GM19438 (cell line): ENCODE results near the gene MYO10.
"Not testable (repeated sequence)": the region's sequence is repeated elsewhere in the genome, so short reads cannot be mapped to it uniquely, and the experiment has no call there.

Source experiments
- ATAC-seq: cut with Tn5 transposase; IDR thresholded peaks from one replicate; pipeline ENCODE4 v1.9.1; 2021; ENCODE audit warnings: low read depth; ENCODE audit not compliant: unreplicated experiment

MYO10 gene

DNA sequence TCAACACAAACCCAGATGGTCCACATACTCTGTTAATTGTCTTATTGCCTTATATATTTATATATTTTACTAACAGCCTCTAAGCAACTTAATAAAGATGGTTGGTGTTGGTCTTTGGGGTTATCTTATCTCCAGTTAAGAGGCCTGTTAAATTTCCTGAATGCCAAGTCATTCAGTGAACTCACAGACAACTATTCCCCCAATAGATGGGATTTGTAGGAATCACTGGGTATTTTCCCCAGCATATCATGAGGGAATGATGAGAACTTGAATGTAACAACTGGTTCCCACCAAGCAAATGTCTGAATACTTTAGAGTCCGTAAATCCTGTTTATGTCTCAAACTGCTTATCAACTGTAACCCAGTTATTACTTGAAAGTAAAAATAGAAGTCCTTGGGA is 276.6 kb downstream of the MYO10 start:
- ATAC-seq: no peak

DNA sequence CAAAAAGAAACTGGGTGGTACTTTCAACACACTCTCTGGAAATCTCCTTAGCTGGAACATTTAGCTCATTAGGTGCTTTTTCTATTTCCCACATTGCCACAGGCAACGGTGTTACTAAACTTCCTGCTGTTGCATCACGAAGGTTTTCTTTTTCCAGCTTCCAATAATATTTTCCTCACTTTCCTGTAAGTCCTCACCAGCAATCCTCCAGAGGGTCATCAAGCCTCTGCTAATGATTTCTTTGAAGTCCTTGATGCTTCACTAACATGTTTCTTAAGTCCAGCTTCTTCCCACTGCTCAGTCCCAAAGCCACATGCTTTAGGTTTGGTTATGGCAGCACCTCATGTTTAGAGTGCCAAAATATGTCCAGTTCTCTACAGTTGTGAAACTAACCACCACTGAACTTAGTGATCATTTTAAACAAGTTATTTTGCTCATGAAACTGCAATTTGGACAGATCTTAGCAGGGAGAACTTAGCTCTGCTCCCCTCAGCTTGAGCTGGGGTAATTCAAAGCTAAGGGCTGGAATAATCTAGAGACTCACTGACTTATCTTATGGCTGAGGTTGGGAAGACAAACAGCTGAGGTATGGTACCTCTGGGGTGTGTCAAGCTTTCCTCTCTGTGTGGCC is 279.4 kb downstream of the MYO10 start:
- no peak for ATAC-seq

DNA sequence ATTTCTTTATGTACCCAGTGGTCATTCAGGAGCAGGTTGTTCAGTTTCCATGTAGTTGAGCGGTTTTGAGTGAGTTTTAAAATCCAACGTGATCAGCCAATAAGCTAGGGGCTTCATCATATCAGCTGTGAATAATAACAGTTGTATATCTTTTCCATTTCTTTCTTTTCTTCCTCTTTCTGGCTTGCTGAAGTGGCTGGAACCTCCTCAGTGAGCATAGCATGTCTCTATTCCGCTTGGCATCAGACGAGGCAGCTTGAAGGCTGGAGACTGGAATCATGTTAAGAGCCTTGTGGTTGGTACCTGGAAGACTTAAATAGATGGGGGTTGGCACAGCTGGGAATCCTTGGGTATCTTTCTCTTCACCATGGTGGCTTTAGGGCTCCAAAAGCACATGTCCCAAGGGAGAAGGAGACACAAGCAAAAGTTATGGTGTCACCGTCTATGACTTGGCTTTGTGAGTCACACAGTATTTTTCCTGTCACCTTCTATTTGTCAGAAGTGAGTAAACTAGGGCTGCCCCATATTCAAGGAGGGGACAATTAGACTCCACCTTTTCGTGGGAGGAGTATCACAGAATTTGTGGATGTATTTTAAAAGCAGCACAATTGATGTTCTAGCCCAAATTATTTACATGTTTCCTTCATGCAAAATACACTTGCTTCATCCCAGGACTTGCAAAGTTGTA is 281.3 kb downstream of the MYO10 start:
- no peak for ATAC-seq

DNA sequence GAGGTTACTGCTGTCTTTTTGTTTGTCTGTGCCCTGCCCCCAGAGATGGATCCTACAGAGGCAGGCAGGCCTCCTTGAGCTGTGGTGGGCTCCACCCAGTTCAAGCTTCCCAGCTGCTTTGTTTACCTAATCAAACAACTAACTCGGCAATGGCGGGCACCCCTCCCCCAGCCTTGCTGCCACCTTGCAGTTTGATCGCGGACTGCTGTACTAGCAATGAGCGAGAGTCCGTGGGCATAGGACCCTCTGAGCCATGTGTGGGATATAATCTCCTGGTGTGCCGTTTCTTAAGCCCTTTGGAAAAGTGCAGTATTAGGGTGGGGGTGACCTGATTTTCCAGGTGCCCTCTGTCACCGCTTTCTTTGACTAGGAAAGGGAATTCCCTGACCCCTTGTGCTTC is 287.3 kb downstream of the MYO10 start:
- not testable (repeated sequence) for ATAC-seq

DNA sequence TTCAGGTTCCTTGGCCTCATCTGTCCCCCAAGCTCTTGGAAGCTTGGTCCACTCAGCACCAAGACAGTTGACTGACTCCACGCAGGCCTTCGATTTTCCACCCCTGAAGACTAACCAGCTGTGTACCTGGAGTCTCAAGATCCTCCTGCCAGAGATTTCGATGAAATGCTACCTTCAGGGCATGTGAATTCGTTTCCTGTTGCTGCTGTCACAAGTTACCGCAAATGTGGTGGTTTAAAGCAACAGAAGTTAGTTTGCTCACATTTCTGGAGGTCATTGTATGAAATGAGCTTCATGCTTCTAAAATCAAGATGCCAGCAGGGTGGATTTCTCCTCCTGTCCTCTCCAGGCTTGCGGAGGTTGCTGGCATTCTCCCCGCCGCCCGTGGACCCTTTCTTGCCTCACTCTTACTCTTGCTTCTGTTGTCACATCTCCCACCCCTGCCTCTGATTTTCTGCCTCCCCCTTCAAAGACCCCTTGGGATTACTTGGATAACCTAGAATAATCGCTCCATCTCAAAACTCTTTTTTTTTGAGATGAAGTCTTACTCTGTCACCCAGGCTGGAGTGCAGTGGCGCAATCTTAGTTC is 291.7 kb downstream of the MYO10 start:
- ATAC-seq: no peak

DNA sequence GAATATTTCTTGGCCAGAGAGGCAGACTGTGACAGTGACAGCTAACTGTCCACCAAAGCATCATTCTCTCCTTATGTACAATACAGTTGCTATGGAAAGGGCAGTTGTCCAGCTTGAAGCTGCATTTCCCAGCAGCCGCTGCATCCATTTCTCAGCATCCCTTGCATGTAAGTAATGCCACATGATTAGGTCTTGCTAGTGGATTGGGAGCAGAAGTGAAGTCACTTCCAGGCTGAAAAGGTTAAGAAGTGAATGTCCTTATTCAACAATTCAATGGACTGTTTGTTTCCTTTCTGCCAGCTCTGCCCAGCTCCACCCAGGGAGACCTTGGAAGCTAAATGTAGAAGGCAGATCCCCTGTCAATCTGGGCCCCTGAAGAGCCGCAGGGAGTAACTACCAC is 293.2 kb downstream of the MYO10 start:
- ATAC-seq: no peak

DNA sequence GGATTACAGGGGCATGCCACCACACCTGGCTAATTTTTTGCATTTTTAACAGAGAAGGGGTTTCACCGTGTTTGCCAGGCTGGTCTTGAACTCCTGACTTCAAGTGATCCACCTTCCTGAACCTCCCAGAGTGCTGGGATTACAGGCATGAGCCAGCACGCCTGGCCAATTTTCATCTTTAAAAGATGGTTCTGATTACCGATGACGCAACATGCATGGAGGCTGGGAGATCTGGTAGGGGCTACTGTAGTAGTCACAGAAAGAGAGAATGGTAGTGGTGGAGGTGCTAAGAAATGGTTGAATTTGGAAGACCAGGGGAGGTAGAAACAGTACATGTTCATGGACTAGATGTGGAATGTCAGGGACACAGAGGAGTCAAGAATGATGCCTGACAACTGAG is 296.9 kb downstream of the MYO10 start:
- ATAC-seq: no peak

DNA sequence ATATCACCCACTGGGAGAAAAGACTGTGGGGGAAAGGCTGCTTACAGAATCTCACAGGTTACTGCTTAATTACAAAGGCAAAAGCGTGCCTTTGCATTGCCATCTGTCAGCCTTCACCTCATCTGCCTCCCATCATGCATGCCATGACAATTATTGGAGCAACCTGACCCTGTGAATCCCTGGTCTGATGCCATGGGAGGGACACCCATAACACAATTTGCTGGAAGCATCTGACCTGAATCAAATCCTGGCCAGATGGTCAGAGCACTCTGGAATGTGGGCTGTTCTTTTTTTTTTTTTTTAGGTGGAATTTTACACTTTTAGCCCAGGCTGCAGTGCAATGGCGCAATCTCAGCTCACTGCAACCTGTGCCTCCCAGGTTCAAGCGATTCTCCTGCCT is 307.7 kb downstream of the MYO10 start:
- no peak for ATAC-seq

DNA sequence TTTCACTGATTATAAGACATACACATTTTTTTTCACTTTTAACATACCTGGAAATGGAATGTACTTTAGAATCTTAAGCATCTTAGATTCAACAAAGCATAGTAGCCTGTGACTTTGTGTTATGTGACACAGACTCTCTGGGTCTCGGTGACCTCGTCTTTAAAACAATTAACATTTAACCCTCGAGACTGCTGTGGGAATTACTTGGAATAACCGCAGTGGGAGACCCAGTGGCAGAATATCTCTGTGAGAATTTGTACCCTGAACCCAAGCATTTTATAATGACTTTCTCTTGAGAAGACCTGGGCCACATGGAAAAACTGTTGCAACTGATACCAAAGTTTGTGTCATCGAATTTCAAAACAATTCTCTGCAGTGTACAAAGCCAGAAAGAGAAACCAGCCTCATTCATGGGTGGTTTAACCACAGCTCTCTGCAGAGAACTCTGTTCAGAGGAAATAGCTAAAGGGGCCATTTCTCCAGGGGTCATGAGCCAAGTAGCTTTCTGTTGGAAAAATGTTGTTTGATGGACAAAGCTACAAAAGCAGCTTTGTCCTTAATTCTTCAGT is 309.3 kb downstream of the MYO10 start:
- ATAC-seq: peak; percentile 84

DNA sequence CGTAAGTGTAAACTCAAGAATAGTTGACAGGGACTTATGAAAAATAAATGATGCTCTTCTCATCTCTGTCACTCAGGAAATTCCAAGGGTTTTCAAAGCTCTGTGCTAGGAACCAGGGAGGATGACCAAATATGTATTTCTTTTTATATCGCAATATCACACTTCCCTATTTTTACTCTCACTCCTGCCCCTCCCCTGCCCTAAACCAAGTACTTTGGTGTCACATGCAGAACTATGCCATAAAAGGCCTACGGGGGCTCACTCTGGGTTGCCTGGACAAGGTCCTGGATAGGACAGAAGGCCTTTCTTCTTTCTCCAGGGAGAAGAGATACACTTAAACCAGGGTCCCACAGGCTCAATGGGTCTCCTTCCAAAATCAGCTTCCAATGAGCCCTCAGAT is 311.0 kb downstream of the MYO10 start:
- no peak for ATAC-seq

DNA sequence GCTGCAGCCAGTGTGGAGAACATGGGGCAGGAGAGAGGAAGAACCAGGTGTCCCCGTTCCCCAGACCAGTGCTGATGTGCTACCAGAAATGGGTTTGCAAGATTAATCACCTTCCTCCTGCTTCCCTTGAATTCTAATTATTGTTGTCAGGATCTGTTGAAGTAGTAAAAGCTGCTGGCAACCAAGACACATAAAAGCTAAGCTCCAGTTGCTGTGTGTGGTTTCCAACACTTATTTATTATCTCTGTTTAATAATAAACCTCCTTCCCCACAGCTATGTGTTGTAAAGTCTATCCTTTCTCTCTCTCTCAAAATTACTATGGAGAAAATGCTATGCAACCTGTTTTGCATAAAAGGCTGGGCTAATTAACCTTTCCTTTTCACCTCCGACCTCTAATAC is 317.0 kb downstream of the MYO10 start:
- ATAC-seq: no peak

DNA sequence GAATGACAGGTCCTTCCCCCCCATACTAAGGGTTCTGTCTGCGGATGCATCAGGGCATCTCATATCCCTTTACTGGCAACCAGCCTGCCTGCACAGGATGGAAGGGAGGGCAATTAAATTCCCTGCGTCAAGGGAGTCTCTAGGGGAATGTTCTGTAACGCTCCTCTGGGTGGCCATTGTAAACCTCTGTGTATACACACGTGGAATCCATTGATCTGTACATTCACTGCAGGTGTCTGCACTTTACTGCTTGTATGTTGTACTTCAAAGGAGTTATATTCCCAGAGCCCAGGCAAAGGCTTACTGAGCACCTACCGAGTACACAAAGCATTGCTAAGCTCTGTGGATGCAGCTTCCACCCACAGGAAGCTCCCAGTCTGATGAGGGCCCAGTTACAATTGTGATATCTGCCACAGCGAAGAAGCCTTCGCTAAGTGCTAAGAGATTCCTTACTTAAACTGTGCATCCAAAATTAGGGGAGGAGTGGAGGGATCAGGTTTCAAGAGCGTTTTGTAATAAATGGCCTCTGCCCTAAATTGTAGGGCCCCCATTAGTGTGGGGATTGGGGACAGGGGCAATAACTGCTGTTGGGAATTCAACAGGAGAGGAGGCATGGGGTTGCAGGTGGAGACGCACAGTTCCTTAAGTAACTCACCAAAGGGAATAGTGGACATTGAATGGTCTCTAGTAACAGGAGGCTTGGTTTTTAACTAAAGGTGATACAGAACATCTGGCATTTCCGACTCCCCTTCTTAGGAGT is 317.8 kb downstream of the MYO10 start:
- ATAC-seq: no peak

DNA sequence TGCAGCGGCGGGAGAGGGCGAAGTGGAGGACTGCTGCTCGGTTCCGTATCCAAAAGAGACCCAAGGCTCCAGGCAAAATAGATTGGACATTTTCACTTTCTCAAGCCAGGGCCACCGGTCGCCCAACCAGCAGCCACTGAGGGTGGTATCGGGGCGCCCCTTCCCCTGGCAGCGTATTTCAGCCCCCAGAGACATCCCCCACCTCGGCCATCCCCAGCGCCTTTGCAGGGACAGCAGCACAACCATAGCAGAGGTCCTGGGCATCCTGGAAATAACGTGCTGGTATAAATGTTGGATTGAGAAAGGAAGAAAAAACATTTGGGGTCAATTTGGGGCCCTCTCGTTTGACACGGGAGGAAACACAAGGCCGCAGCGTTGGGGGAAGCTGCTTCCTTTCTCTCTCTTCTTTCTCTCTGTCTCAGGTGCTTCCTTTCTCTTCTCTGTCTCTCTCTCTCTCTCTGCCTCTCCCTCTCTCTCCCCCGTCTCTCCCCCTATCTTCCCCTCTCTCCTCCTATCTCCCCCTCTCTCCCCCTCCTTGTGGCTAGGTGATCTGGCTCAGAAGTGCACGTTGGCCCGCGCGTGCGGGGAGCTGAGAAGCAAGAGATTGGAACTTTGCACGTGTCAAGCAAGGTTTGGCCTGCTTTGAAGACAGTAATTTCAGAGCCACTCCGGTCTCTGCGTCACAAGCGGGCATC is 318.7 kb downstream of the MYO10 start:
- no peak for ATAC-seq

DNA sequence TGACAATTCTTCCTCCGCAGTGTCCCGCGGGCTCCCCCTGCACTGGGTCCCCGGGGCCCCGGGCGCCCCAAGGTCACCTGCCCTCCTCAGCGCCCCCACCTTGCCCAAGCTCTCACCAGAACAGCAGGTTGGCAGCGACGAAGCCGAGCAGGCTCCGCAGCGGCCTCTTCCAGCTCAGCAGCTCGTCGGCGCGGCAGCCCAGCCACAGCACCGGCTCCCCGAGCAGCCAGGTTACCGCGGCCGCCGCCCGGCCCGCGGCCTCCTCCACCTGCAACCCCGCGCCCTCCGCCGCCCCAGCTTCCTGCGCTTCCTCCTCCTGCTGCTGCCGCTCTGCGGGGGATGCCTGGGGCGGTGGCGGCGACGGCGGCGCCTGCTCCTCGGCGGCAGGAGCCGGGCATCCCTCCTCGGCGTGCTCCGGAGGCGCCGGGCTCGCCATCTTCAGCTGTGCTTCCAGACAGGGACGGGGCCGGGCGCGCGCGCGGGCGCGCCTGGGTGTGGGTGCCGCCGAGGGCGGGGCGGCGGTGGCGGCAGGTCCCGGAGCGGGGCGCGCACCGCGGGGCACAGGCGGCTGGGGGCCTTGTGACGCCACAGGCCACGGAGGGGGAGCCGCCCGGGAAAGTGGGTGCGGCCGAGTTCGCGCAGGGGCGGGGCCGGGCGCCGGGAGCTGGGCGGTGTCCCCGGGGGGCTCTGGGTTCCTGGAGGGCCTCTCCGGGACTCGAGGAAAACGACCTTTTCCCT is 319.4 kb downstream of the MYO10 start, which contains the start of gene RETREG1:
Gene RETREG1 (minus strand): TSS at position 462 of the 738 bp plus-strand sequence. CDS start 26 bp downstream, at position 436.
- peak; percentile 69 for ATAC-seq

DNA sequence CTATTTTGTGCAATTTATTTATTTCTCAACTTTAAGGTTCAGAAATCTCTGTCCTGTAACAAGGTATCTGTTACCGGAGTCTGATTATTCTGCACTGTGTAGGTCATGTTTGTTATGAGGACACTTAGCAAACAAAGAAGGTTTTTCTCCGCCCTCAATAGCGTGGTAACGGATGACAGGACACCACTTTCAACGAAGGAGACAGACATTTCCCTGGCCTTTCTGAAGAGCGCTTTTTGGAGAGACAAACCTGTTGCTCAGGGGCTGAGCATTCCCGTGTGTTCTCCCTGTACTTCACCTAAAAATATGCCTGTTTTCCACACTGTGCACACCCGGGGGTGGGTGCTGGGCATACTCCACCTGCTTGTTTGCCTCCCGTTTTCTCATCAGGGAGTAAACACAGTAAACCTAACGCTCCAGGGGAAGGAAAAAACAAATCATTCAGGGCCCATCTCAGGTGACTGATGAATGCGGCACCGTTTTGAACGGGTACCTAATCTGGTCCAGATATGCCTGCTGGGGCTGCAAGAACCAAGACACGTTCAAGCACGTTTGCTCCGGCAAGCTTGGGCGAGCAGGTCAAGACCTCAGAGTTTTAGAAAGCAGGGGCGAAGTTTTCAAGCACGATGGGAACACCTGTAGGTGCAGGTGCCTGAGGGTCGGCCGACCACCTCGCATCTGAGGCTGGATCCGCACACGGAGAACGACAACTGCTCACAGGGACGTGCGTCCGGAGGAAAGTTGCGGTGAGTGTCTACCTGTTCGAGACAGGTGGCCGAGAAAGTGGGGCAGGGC is 320.1 kb downstream of the MYO10 start:
- no peak for ATAC-seq

DNA sequence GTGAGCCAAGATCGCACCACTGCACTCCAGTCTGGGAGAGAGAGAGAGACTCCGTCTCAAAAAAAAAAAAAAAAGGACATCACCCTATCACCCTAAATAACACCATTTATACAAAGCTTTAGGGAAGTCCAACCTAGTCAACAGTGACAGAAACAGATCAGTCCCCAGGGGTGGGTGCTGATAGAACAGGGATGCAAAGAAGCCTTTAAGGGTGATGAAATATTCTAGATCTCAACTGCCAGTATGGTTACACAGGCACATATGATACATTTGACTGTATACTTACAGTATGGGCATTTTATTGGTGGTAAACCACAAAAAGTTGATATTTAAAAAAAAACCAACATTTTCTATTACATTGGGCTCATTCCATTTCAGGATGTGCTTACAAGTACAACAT is 324.1 kb downstream of the MYO10 start:
- no peak for ATAC-seq
